AG09309 (cell line): ENCODE measurements around the gene CD93.

Experiments used
- DNase-seq: peaks from one replicate; pipeline ENCODE4 v3.0.0-alpha.2; 2010; ENCODE audit warnings: low read depth
- H3K4me3 ChIP-seq: 2 replicates; pipeline ENCODE4 v1.5.1; 2011; ENCODE audit warnings: mild to moderate bottlenecking, low read depth, low read length, moderate library complexity; ENCODE audit not compliant: control insufficient read depth
- TF ChIP-seq, protein P1 (sequence below): IDR thresholded peaks from 2 replicates; pipeline ENCODE4 v1.5.1; 2011; ENCODE audit warnings: mild to moderate bottlenecking, low read depth, low read length, inconsistent platforms; ENCODE audit not compliant: insufficient read depth, control insufficient read depth; ENCODE audit errors: missing control alignments

The CD93 gene

DNA sequence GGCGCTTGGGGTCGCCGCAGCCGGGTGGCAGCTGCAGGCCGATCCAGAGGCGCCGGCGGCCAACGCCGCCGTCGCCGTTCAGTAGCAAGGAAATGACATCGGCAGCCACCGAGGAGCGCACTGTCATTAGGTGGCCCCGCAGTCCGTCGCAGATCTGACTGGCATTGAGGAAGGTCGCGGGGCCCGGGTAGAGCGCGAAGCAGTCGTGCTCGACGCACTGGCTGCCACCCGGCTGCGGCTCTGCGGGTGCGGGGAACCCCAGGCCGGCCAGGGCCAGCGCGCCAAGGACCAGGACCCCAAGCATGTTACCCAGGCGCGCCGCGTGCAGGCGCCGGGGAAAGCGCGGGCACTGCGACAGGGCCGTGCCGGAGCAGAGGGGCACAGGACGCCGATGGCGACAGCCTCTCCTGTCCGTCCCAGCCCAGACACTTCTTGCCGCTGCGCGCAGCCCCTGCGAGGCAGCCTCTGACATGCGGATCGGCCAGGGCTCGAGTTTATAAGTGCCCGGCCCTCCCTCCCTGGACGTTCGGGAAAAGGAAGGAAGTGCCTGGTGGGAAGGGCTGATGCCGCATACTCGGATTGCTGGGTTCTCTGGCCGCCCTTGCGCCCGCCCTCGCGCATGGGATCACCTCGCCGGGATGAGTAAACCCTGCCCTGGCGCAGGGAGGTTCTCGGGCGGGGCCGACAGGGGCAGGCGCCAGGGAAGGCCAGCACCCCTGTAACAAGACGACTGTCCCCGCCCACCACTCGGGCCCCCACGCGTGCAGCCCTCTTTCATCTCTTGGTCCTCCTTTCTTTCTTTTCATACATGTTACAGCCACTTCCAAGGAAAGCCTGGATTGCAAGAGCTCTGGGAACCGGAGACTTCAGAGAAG, 36.7 kb downstream of the CD93 start, which contains the start of gene THBD:
THBD (minus strand) TSS at position 472 of the 875 bp plus-strand sequence; CDS start at position 304, 168 bp downstream.
- no peak for DNase-seq
- H3K4me3 ChIP-seq = peak within 1 kb of the TSS; percentile 47
- TF ChIP-seq, protein P1, sequence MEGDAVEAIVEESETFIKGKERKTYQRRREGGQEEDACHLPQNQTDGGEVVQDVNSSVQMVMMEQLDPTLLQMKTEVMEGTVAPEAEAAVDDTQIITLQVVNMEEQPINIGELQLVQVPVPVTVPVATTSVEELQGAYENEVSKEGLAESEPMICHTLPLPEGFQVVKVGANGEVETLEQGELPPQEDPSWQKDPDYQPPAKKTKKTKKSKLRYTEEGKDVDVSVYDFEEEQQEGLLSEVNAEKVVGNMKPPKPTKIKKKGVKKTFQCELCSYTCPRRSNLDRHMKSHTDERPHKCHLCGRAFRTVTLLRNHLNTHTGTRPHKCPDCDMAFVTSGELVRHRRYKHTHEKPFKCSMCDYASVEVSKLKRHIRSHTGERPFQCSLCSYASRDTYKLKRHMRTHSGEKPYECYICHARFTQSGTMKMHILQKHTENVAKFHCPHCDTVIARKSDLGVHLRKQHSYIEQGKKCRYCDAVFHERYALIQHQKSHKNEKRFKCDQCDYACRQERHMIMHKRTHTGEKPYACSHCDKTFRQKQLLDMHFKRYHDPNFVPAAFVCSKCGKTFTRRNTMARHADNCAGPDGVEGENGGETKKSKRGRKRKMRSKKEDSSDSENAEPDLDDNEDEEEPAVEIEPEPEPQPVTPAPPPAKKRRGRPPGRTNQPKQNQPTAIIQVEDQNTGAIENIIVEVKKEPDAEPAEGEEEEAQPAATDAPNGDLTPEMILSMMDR = no peak

DNA sequence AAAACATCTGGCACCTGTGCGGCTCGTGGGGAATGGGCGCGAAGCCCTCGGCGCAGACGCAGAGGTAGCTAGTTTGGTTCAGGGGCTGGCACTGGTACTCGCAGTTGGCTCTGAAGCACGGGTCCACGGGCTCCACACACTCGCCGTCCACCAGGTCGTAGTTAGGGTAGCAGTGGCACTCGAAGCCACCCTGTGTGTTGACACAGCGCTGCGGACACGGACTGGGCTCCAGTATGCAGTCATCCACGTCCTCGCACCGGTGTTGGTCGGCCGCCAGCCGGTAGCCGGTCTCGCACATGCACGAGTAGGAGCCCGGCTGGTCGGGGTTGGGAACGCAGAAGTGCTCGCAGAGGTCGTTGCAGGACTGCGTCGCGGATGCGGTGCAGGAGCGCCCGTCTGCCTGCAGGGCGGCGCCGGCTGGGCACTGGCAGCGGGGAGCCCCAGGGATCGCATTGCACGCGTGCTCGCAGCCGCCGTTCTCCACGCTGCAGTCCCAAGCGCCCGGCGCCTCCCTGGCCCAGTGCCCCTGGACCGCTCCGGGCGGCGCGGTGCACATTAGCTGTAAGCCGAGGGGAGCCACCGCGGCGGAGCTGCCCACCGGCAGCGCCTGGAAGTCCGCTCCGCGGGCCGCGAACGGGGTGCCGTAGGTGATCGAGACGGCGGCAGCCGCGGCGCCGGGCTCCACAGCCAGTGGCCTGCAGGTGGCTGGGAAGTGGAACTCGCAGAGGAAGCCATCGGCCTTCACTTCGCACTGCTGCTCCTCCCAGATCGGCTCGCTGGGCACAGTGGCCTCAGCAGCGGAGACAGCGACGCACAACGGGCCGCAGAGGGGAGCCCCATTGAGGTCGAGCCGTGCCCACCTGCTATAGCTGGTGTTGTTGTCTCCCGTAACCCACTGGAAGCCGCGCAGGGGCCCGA, 37.6 kb downstream of the CD93 start:
- H3K4me3 ChIP-seq = peak overlapping the region; percentile 47
- DNase-seq = no peak
- TF ChIP-seq, protein P1 = peak; percentile 24

DNA sequence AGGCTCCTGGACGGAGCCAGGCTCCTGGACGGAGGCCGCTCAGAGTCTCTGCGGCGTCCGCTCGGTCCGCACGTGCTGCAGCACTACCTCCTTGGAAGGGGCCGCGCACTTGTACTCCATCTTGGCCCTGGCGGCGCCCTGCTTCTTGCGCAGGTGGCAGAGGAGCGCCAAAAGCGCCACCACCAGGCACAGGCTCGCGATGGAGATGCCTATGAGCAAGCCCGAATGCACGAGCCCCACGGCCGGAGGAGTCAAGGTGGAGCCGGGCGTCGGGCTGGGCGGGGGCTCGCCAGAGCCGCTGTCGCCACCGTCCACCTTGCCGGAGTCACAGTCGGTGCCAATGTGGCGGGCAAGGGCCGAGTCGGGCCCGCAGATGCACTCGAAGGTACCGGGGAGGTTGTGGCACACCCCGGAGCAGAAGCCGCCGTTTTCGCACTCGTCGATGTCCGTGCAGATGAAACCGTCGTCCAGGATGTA, 38.3 kb downstream of the CD93 start:
- no peak for DNase-seq
- H3K4me3 ChIP-seq = peak overlapping the region; percentile 18; the same call in 1 of the 2 replicates
- TF ChIP-seq, protein P1 = no peak

DNA sequence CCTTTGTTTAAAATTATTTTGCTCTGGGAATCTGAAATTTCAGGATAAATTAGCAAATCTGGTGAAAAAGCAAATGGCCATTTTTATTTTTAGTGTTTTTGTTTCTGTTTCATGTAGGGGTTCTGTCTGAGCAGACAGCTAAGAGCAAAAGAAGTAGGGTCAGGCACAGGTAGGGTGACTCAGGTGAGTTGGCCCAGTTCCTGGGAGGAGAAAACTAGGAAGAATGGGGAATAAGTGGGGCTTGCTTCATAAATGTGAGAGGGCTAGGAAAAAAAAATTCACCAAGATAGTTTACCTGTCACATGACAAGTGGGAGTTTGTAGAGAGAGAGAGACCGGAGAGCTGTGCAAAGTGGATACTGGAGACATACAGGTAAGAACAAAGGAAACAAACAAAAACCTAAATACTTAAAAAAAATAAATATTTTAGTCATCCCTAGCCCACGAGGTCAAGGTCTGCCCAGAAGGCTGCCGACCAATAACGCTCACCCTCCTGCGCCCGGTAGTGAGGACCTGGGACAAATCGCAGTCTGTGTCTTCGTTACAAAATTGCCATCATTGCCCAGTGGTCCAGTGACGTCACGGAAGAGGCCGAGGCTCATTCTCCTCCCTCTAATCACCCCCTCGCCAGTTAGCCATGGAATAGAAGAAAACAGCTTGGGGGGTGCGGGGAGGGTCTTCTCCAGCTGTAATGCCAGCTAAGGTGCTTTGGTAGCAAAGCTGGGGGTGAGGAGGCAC, 39.0 kb downstream of the CD93 start:
- TF ChIP-seq, protein P1 = no peak
- DNase-seq = no peak
- H3K4me3 ChIP-seq = no peak overlapping the region

DNA sequence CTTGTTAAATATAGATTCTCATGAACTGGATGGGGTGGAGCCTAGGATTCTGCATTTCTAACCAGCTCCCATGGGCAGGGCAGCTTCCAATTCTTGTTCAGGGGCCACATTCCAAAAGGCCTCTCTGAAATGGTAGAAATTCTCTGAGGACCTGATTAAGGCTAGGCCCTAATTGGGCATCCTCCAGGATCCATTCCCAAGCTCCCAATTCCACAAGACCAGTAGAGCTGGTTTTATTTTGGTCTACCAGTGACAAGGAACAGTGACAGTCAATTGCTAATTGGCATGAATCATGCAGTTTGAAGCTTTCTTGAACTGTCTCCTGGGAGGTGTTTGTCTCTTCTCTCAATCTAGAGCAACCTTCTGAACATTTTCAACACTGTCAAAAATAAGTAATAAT, 39.7 kb downstream of the CD93 start:
- H3K4me3 ChIP-seq = no peak overlapping the region
- TF ChIP-seq, protein P1 = no peak
- no peak for DNase-seq

DNA sequence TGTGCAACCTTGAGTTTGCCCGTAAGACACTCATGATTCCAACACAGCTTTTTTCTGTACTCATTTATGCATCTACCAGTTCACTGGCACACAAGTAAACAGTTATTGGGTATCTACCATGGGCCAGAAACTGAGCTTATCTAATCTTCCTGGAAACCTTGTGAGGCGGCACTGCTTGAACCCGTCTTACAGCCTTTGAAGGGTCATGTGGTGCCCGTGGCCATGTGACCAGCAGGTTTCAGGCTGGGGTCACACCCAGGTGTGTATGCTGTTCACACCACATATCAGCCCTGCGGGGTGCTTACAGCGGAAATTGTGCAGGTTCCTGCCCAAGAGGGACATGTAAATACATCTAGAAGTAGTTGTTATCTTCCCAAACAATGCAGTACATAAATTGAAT, 42.7 kb downstream of the CD93 start:
- DNase-seq = no peak
- TF ChIP-seq, protein P1 = no peak

More for the DNA sequence above, 42.7 kb downstream of the CD93 start:
- H3K4me3 ChIP-seq = no peak overlapping the region
